AG04449 (cell line): ENCODE measurements around the gene ADGRB3.
A peak's percentile ranks its signal among the peaks of the same experiment; 100 is the strongest.

ENCODE experiments used
- CTCF ChIA-PET: fragments of 350-600 bp; formaldehyde crosslinking; extraction: SDS; loops from one replicate; lab custom pipeline; 2021; ENCODE audit warnings: antibody characterized with exemption; lab: Yijun Ruan, JAX
- POLR2A ChIA-PET: fragments of 400-600, 350-600 bp; formaldehyde crosslinking; extraction: SDS; loops from one replicate; lab custom pipeline; 2020; ENCODE audit warnings: antibody characterized with exemption, inconsistent platforms; lab: Yijun Ruan, JAX
- DNase-seq: peaks from one replicate; pipeline ENCODE4 v3.0.0-alpha.2; 2010; ENCODE audit warnings: low read depth, low spot score
- H3K4me3 ChIP-seq: 2 replicates; pipeline ENCODE4 v1.5.1; 2011; ENCODE audit warnings: low read depth, mild to moderate bottlenecking, control low read depth, low read length
- TF ChIP-seq, protein P1 (sequence below): IDR thresholded peaks from one replicate; pipeline ENCODE4 v1.5.1; 2011; ENCODE audit warnings: mild to moderate bottlenecking, moderate library complexity, low read length, control low read depth, inconsistent platforms; ENCODE audit not compliant: insufficient read depth; ENCODE audit errors: missing control alignments

Gene ADGRB3

DNA sequence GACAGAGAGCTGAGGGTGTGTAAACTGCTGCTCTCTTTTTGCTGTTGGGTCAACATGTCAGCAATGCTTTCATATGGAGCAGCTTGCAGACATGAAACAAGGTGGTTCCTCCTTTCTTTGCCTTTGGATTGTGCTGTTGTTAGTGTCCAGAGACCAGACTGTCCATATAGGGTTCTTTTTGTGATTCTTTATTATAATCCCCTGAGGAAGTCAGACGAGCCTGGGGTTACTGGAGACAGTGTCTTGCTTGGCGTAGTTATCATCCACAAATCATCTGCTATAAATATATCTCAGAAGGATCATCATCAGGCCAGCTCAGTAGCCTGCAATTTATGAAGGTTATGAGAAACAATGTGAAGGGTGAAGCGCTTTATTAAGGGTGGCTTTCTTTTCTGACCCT is 2.3 kb upstream of the ADGRB3 start:
- no peak overlapping the region for H3K4me3 ChIP-seq
- ChIA-PET POLR2A (no interaction called here), CTCF (no interaction called here)
- TF ChIP-seq, protein P1, sequence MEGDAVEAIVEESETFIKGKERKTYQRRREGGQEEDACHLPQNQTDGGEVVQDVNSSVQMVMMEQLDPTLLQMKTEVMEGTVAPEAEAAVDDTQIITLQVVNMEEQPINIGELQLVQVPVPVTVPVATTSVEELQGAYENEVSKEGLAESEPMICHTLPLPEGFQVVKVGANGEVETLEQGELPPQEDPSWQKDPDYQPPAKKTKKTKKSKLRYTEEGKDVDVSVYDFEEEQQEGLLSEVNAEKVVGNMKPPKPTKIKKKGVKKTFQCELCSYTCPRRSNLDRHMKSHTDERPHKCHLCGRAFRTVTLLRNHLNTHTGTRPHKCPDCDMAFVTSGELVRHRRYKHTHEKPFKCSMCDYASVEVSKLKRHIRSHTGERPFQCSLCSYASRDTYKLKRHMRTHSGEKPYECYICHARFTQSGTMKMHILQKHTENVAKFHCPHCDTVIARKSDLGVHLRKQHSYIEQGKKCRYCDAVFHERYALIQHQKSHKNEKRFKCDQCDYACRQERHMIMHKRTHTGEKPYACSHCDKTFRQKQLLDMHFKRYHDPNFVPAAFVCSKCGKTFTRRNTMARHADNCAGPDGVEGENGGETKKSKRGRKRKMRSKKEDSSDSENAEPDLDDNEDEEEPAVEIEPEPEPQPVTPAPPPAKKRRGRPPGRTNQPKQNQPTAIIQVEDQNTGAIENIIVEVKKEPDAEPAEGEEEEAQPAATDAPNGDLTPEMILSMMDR = no peak
- DNase-seq = no peak

DNA sequence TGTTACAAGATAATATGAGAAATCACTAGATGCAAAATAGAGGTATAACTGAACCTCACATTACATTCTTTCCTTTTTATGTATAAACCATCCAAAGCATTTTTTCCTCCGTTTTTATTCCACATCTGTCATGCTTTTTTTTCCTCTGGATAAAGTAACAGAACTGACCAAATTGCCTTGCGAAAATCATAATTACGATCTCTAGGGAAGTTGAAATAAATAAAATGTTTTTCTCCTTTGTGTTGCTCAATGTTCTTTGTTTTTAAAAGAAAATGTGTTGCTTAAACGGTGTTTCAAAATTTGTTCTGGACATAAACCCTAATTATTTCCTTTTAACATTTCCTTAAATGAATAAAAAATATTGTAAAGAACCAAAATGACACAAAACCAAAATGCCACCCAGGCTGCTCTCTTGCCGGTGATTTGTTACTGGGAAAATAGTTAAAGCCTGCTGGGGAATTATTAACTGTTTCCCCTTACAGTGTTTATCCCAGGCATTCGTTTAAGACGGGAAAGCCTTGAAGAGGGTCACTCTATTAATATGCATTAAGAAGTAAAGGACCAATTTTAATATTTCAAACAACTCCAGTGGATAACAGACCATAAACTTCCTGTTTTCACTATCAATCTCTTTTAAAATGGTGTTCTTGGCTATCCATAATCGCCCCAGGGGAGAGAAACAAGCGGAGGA is 1.7 kb upstream of the ADGRB3 start:
- ChIA-PET POLR2A (interaction anchor here (0.7 kb wide), 1 partner anchor 194 kb away, joined by 3 read pairs; no protein-coding TSS in a partner anchor), CTCF (no interaction called here)
- no peak for DNase-seq
- TF ChIP-seq, protein P1 = no peak
- no peak overlapping the region for H3K4me3 ChIP-seq

DNA sequence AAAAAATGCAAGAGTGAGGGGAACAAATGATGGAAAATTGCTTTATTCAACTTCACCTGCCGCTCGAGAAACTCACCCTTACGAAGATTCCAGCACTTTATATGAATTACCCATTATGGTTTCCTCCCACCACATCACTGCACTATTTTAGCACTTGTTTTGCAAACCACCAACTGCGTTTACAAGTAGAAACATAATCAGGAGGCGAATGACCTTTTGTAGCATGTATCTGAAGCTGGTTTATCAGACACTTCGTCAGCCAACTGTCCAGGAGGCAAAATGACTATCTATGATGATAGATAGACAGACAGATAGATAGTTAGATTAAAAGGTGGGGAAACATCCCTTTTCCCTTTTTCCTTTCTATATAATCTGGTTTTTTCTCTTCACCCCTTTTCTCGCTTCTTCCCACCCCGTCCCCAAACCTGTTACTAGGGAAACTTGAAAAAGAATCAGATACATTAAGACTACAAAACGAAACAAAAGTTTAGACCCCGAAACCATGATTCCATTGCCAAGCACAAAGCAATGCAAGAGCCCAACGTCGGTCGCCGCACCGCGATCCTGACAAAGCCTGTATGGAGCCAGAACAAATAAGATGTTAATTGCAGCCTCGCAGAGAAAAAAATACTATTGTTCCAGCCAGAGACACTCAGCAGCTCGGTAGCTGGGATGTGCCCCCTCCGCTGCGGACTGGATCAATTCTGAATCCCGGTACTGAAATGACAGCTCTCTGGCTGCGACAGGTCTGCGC is 933 bp upstream of the ADGRB3 start:
- peak overlapping the region; percentile 60 for H3K4me3 ChIP-seq
- DNase-seq = no peak
- POLR2A ChIA-PET = interaction anchor here (0.7 kb wide), 1 partner anchor 193 kb away, joined by 3 read pairs; no protein-coding TSS in a partner anchor
- CTCF ChIA-PET = no interaction called here
- TF ChIP-seq, protein P1 = no peak

DNA sequence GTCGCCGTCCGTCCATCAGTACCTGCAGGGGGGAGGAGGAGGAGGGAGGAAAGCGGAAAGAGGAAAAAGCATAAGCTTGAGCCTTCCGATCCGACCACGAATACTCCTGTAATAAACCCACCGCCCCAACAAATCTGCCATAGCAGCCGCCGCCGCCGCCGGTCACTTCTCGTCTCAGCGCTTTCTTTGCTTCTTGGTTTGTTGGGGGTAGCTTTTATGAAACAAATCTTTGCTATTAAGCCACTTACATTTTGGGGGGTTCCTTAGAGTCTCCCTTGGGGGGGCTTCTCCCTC is 277 bp downstream of the ADGRB3 start:
- POLR2A ChIA-PET = no interaction called here
- H3K4me3 ChIP-seq = peak overlapping the region; percentile 60
- no peak for DNase-seq
- CTCF ChIA-PET = interaction anchor here (1.1 kb wide), 1 partner anchor 10 kb away, joined by 3 read pairs; no protein-coding TSS in a partner anchor
- TF ChIP-seq, protein P1 = no peak

- TF ChIP-seq, protein P1 = no peak
- ChIA-PET POLR2A (no interaction called here), CTCF (interaction anchor here (1.1 to 2.9 kb wide), 2 partner anchors 10 to 1472 kb away, joined by 3 to 13 read pairs; no protein-coding TSS in a partner anchor)
- peak overlapping the region; percentile 60 for H3K4me3 ChIP-seq
- no peak for DNase-seq
These were observed 828 bp downstream of the ADGRB3 start for GRCh38 chr6:68635706-68636513.
